Peyer's patch (tissue), 4 donors: Measurements from ENCODE around the gene KDELR1. TPM values are rescaled to one million over a fixed set of nuclear protein-coding genes. Genes with fewer than 3 reads are reported as not detected.
A peak's percentile ranks its signal among the peaks of the same experiment; 100 is the strongest.

ENCODE experiments used
- DNase-seq, 3 donors: peaks; one replicate each; pipeline ENCODE4 v3.0.0-alpha.2; 2017 to 2019
- H3K27ac ChIP-seq, 4 donors: fragments of 200-600 bp; sonication (generic); one replicate each; pipeline ENCODE4 v1.5.1; 2016 to 2019
- H3K27me3 ChIP-seq, 2 donors: fragments of 200-600 bp; sonication (generic); one replicate each; pipeline ENCODE4 v1.5.1; 2019
- H3K36me3 ChIP-seq, 3 donors: fragments of 200-600 bp; sonication (generic); one replicate each; pipeline ENCODE4 v1.5.1; 2016 to 2019
- H3K4me1 ChIP-seq, 4 donors: fragments of 200-600 bp; sonication (generic); one replicate each; pipeline ENCODE4 v1.5.1; 2016 to 2019
- H3K4me3 ChIP-seq, 4 donors: fragments of 200-600 bp; sonication (generic); 1 replicate in 3 of 4; 2 replicates in 1 of 4; pipeline ENCODE4 v1.5.1; 2016 to 2019; ENCODE audit warnings: mild to moderate bottlenecking in 1 of 4
- H3K9me3 ChIP-seq, 4 donors: fragments of 200-600 bp; sonication (generic); one replicate each; pipeline ENCODE4 v1.5.1; 2016 to 2019; ENCODE audit warnings: mild to moderate bottlenecking in 1 of 4
- POLR2A ChIP-seq, 2 donors: fragments of 450-650 bp; IDR thresholded peaks; one replicate each; pipeline ENCODE4 v1.5.1; 2017; ENCODE audit warnings: antibody characterized with exemption in 2 of 2, mild to moderate bottlenecking in 2 of 2, moderate library complexity in 2 of 2
- total RNA-seq, 4 donors: library from RNA; depleted of rRNA; stranded (reverse); fragments of >200 nt; gene quantifications; one replicate each; pipeline ENCODE4 v1.1.0, GENCODE V29; 2016
- TF ChIP-seq, protein P1 (sequence below), 6 experiments: fragments of 450-650 bp in 4 of 6; fragments of 200-600 bp in 2 of 6; sonication (generic) in 1 of 6; IDR thresholded peaks; one replicate each; pipeline ENCODE4 v1.5.1; 2017 to 2019; ENCODE audit warnings: antibody characterized with exemption in 6 of 6, mild to moderate bottlenecking in 3 of 6, moderate library complexity in 1 of 6

KDELR1 gene
- total RNA-seq, 4 donors from 2014 or later: 54.5 to 136 (median 112) TPM

GRCh38 chr19:48401287-48401686 lies 9.9 kb upstream of the KDELR1 start:
- Histone ChIP-seq H3K27me3 (peaks cover 0 to 9% of the 10 kb centered on the region in 2 donors), H3K9me3 (no peaks in the 10 kb centered on the region), H3K4me1 (peaks cover 0 to 8% (median 4%) of the 10 kb centered on the region in 4 donors), H3K27ac (no peak overlapping the region), H3K36me3 (no peaks in the 10 kb centered on the region), H3K4me3 (no peak overlapping the region)
- no peak for DNase-seq
- TF ChIP-seq, protein P1, sequence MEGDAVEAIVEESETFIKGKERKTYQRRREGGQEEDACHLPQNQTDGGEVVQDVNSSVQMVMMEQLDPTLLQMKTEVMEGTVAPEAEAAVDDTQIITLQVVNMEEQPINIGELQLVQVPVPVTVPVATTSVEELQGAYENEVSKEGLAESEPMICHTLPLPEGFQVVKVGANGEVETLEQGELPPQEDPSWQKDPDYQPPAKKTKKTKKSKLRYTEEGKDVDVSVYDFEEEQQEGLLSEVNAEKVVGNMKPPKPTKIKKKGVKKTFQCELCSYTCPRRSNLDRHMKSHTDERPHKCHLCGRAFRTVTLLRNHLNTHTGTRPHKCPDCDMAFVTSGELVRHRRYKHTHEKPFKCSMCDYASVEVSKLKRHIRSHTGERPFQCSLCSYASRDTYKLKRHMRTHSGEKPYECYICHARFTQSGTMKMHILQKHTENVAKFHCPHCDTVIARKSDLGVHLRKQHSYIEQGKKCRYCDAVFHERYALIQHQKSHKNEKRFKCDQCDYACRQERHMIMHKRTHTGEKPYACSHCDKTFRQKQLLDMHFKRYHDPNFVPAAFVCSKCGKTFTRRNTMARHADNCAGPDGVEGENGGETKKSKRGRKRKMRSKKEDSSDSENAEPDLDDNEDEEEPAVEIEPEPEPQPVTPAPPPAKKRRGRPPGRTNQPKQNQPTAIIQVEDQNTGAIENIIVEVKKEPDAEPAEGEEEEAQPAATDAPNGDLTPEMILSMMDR (IDR thresholded peaks at IDR 0.05): no peak
- TF ChIP-seq POLR2A (IDR thresholded peaks at IDR 0.05): no peak

- peak in 2 of 3 donors; percentile 37 to 73 for DNase-seq
- Histone ChIP-seq H3K27ac (peak overlapping the region in 1 of 4 donors; percentile 76), H3K4me3 (no peak overlapping the region), H3K4me1 (peaks cover 0 to 8% (median 4%) of the 10 kb centered on the region in 4 donors), H3K27me3 (peaks cover 0 to 19% of the 10 kb centered on the region in 2 donors), H3K9me3 (no peaks in the 10 kb centered on the region), H3K36me3 (no peaks in the 10 kb centered on the region)
- TF ChIP-seq POLR2A (IDR thresholded peaks at IDR 0.05): no peak
- TF ChIP-seq, protein P1 (IDR thresholded peaks at IDR 0.05): no peak
Observed at GRCh38 chr19:48400018-48400742, 8.8 kb upstream of the KDELR1 start.

DNA sequence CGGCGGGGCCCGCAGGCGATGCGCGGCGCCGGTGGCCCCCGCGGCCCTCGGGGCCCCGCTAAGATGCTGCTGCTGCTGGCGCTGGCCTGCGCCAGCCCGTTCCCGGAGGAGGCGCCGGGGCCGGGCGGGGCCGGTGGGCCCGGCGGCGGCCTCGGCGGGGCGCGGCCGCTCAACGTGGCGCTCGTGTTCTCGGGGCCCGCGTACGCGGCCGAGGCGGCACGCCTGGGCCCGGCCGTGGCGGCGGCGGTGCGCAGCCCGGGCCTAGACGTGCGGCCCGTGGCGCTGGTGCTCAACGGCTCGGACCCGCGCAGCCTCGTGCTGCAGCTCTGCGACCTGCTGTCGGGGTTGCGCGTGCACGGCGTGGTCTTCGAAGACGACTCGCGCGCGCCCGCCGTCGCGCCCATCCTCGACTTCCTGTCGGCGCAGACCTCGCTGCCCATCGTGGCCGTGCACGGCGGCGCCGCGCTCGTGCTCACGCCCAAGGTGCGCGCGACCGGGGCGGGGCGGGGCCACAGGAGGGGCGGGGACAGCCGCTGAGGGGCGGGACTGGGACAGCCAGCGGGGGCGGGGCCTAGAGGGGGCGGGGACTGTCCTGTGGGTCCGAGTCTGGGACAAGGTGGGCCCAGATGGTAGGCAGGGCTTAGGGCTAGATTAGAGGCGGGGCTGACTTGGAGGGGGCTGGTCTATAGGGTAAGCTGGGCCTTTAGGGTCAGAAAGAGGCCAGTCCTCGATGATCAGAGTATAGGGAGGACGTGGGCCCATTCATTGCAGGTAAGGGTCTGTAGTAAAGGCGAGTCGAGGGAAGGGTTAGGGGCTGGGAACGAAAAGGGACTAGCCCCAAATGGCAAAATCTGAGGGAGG lies 7.3 kb upstream of the KDELR1 start:
- no peaks in the 10 kb centered on the region for H3K9me3 ChIP-seq
- H3K27me3 ChIP-seq: peaks cover 4 to 34% of the 10 kb centered on the region in 2 donors
- peak; percentile 78 to 93 (median 90) for DNase-seq
- H3K4me3 ChIP-seq: peak overlapping the region; percentile 31 to 62 (median 48)
- TF ChIP-seq POLR2A (IDR thresholded peaks at IDR 0.05): peak in 1 of 2 donors; percentile 20
- TF ChIP-seq, protein P1 (IDR thresholded peaks at IDR 0.05): no peak
- H3K36me3 ChIP-seq: no peaks in the 10 kb centered on the region
- H3K27ac ChIP-seq: peak overlapping the region in 3 of 4 donors; percentile 35 to 76 (median 64)
- H3K4me1 ChIP-seq: peaks cover 0 to 19% (median 13%) of the 10 kb centered on the region in 4 donors

DNA sequence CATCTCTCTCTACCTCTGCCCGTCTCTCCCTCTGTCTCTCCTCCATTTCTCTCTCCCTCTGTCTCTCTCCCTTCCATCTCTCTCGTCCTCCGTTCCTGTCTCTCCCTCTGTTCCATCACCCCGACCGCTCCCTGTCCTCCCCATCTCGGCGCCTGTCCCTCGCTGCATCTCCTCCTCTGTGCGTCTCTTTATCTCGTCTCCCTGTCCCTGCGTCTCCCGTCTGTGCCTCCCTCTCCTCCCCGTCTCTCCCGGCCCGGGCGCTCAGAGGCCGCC lies 6.7 kb upstream of the KDELR1 start:
- DNase-seq: peak in 1 of 3 donors; percentile 51
- Histone ChIP-seq H3K4me3 (peak overlapping the region; percentile 23 to 62 (median 48)), H3K27ac (peak overlapping the region in 2 of 4 donors; percentile 64 to 76), H3K9me3 (no peaks in the 10 kb centered on the region), H3K27me3 (peaks cover 4 to 38% of the 10 kb centered on the region in 2 donors), H3K4me1 (peaks cover 0 to 23% (median 14%) of the 10 kb centered on the region in 4 donors), H3K36me3 (no peaks in the 10 kb centered on the region)
- TF ChIP-seq, protein P1 (IDR thresholded peaks at IDR 0.05): no peak
- TF ChIP-seq POLR2A (IDR thresholded peaks at IDR 0.05): no peak

DNA sequence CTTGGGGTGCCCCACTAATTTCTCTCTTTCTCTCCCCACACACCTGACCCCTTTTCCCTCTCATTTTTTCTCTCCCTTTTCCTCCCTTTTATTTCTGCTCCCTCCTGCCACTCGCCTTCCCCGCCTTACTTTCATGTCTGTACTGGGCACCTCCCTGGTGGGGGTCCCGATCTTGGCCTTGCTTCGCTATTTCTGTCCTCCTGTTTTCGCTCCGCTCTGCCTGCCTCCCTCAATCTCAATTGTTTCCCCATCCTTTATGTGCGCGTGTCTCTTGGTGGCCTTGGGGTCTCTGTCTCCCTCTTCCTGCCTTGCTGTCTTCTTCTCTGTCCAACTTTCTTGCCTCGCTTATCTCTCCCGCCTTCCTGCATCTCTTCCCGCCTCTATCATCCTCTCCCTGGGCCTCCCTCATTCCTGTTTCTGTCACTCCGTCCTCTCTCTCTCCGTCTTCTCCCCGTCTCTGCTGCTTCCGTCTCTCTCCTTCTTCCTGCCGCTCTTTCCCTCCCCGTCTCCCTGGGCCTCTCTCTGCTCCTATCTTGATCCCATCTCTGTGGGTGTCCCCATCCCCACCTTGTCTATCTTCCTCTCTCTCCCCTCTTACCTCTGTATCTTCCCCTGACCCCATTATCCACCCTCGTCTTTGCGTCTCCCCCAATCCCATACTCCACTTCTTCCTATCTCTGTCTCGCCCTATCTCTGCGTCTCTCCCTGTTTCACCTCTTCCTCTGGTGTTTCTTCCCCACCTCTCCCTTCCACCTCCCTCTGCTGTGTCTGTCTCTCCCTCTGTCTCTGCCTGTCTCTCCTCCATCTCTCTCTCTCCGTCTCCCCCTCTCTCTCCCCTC lies 6.1 kb upstream of the KDELR1 start:
- Histone ChIP-seq H3K4me1 (peaks cover 0 to 23% (median 14%) of the 10 kb centered on the region in 4 donors), H3K36me3 (no peaks in the 10 kb centered on the region), H3K27me3 (peaks cover 4 to 38% of the 10 kb centered on the region in 2 donors), H3K9me3 (no peaks in the 10 kb centered on the region), H3K27ac (no peak overlapping the region), H3K4me3 (peak overlapping the region; percentile 23 to 62 (median 48))
- TF ChIP-seq POLR2A (IDR thresholded peaks at IDR 0.05): no peak
- TF ChIP-seq, protein P1 (IDR thresholded peaks at IDR 0.05): no peak
- no peak for DNase-seq
